SH-SY5Y (cell line): ENCODE results near the gene RPL15.

ENCODE experiments used
- GATA2 ChIP-seq: IDR thresholded peaks from 2 replicates; pipeline ENCODE4 v1.6.1; 2011; ENCODE audit warnings: mild to moderate bottlenecking, low read depth, low read length
- GATA3 ChIP-seq: IDR thresholded peaks from 2 replicates; pipeline ENCODE4 v1.6.1; 2011; ENCODE audit warnings: low read depth, mild to moderate bottlenecking, low read length, moderate library complexity

GRCh38 chr3:23961913-23962312 is 45.0 kb downstream of the RPL15 start:
- TF ChIP-seq GATA2 (no peak), GATA3 (no peak)
